ENCODE measurements around the gene PREP.

The PREP gene

GRCh38 chr6:105317607-105318533, 85.0 kb downstream of the PREP start:
- H3K27me3 ChIP-seq (ENCODE audit: control insufficient read depth in 3 of 3, insufficient read depth in 3 of 3, low read depth in 1 of 3, low read length in 3 of 3) = no peaks in the 10 kb centered on the region
- no CpG with 5 or more reads among the region's 6 CpGs for WGBS, 2 donors (ENCODE audit: extremely low coverage in 2 of 2, insufficient read length in 2 of 2, insufficient replicate concordance in 1 of 2)
- no peak overlapping the region for H3K9ac ChIP-seq (ENCODE audit: low read depth, low read length, poor library complexity)
- no peak overlapping the region for H2BK15ac ChIP-seq (ENCODE audit: low read length)
- no peak overlapping the region for H2BK5ac ChIP-seq (ENCODE audit: low read length)
- no peak overlapping the region for H3K4ac ChIP-seq (ENCODE audit: low read length)
- H3K27ac ChIP-seq (replicated peaks; ENCODE audit: low read length) = no peak overlapping the region
- no peaks in the 10 kb centered on the region for H3K79me1 ChIP-seq (ENCODE audit: low read depth, low read length)
- H2BK120ac ChIP-seq (ENCODE audit: low read depth, low read length) = no peak overlapping the region
- peaks cover 0 to 38% of the 10 kb centered on the region in 2 donors for H3K36me3 ChIP-seq (replicated peaks in 1 of 2; ENCODE audit: control insufficient read depth in 2 of 2, insufficient read depth in 2 of 2, low read length in 2 of 2)
- H3K4me3 ChIP-seq (ENCODE audit: low read length in 2 of 2) = no peak overlapping the region
- H3K18ac ChIP-seq (ENCODE audit: low read length) = no peak overlapping the region
- no peak overlapping the region for H2AK5ac ChIP-seq (ENCODE audit: low read depth, low read length)
- H2AFZ ChIP-seq (ENCODE audit: low read length) = no peak overlapping the region
- H2BK12ac ChIP-seq (ENCODE audit: low read length) = no peak overlapping the region
- no peak overlapping the region for H3K4me2 ChIP-seq (ENCODE audit: insufficient read depth, low read length, poor library complexity, severe bottlenecking)
- H3K23ac ChIP-seq (ENCODE audit: low read depth, low read length, poor library complexity) = no peak overlapping the region
- H3K4me1 ChIP-seq (ENCODE audit: control insufficient read depth in 2 of 2, insufficient read depth in 1 of 2, low read depth in 1 of 2, low read length in 2 of 2) = no peaks in the 10 kb centered on the region
- H3K14ac ChIP-seq (ENCODE audit: low read length) = no peak overlapping the region
- H3K9me3 ChIP-seq (replicated peaks in 1 of 2; ENCODE audit: control insufficient read depth in 2 of 2, insufficient read depth in 1 of 2, low read depth in 1 of 2, low read length in 2 of 2) = no peaks in the 10 kb centered on the region
- H4K8ac ChIP-seq (ENCODE audit: low read depth, low read length) = no peak overlapping the region
- H4K91ac ChIP-seq (ENCODE audit: low read depth, low read length, poor library complexity) = no peak overlapping the region
- no peak for DNase-seq (ENCODE audit: low spot score)

- no CpG with 5 or more reads among the region's 4 CpGs for WGBS, 2 donors (ENCODE audit: extremely low coverage in 2 of 2, insufficient read length in 2 of 2, insufficient replicate concordance in 1 of 2)
- H2BK5ac ChIP-seq (ENCODE audit: low read length) = no peak overlapping the region
Measured at GRCh38 chr6:105313211-105313610, 89.7 kb downstream of the PREP start.

GRCh38 chr6:105310947-105311346, 91.9 kb downstream of the PREP start:
- no peak for DNase-seq (ENCODE audit: low spot score)
- no peaks in the 10 kb centered on the region for H3K9me3 ChIP-seq (replicated peaks in 1 of 2; ENCODE audit: control insufficient read depth in 2 of 2, insufficient read depth in 1 of 2, low read depth in 1 of 2, low read length in 2 of 2)
- no CpG with 5 or more reads among the region's 3 CpGs for WGBS, 2 donors (ENCODE audit: extremely low coverage in 2 of 2, insufficient read length in 2 of 2, insufficient replicate concordance in 1 of 2)
- H3K4ac ChIP-seq (ENCODE audit: low read length) = no peak overlapping the region
- no peak overlapping the region for H4K91ac ChIP-seq (ENCODE audit: low read depth, low read length, poor library complexity)
- H3K23ac ChIP-seq (ENCODE audit: low read depth, low read length, poor library complexity) = no peak overlapping the region
- H2AFZ ChIP-seq (ENCODE audit: low read length) = no peak overlapping the region
- no peak overlapping the region for H3K27ac ChIP-seq (replicated peaks; ENCODE audit: low read length)
- H3K4me2 ChIP-seq (ENCODE audit: insufficient read depth, low read length, poor library complexity, severe bottlenecking) = no peak overlapping the region
- no peak overlapping the region for H3K9ac ChIP-seq (ENCODE audit: low read depth, low read length, poor library complexity)
- no peaks in the 10 kb centered on the region for H3K79me1 ChIP-seq (ENCODE audit: low read depth, low read length)
- no peak overlapping the region for H2AK5ac ChIP-seq (ENCODE audit: low read depth, low read length)
- H3K14ac ChIP-seq (ENCODE audit: low read length) = no peak overlapping the region
- no peak overlapping the region for H4K8ac ChIP-seq (ENCODE audit: low read depth, low read length)
- H3K4me3 ChIP-seq (ENCODE audit: low read length in 2 of 2) = no peak overlapping the region
- no peak overlapping the region for H2BK5ac ChIP-seq (ENCODE audit: low read length)
- no peak overlapping the region for H3K18ac ChIP-seq (ENCODE audit: low read length)
- H2BK12ac ChIP-seq (ENCODE audit: low read length) = no peak overlapping the region
- H3K36me3 ChIP-seq (replicated peaks in 1 of 2; ENCODE audit: control insufficient read depth in 2 of 2, insufficient read depth in 2 of 2, low read length in 2 of 2) = peaks cover 0 to 33% of the 10 kb centered on the region in 2 donors
- H2BK120ac ChIP-seq (ENCODE audit: low read depth, low read length) = no peak overlapping the region
- H2BK15ac ChIP-seq (ENCODE audit: low read length) = no peak overlapping the region
- no peaks in the 10 kb centered on the region for H3K27me3 ChIP-seq (ENCODE audit: control insufficient read depth in 3 of 3, insufficient read depth in 3 of 3, low read depth in 1 of 3, low read length in 3 of 3)
- peaks cover 0 to 2% of the 10 kb centered on the region in 2 donors for H3K4me1 ChIP-seq (ENCODE audit: control insufficient read depth in 2 of 2, insufficient read depth in 1 of 2, low read depth in 1 of 2, low read length in 2 of 2)

More at GRCh38 chr6:105313211-105313610, 89.7 kb downstream of the PREP start:
- Histone ChIP-seq H3K4me3 (ENCODE audit: low read length in 2 of 2) (no peak overlapping the region), H3K36me3 (replicated peaks in 1 of 2; ENCODE audit: control insufficient read depth in 2 of 2, insufficient read depth in 2 of 2, low read length in 2 of 2) (peaks cover 0 to 33% of the 10 kb centered on the region in 2 donors), H4K91ac (ENCODE audit: low read depth, low read length, poor library complexity) (no peak overlapping the region), H4K8ac (ENCODE audit: low read depth, low read length) (no peak overlapping the region), H2BK120ac (ENCODE audit: low read depth, low read length) (no peak overlapping the region), H2BK15ac (ENCODE audit: low read length) (no peak overlapping the region), H2BK12ac (ENCODE audit: low read length) (no peak overlapping the region), H3K27ac (replicated peaks; ENCODE audit: low read length) (no peak overlapping the region), H3K18ac (ENCODE audit: low read length) (no peak overlapping the region), H3K79me1 (ENCODE audit: low read depth, low read length) (no peaks in the 10 kb centered on the region), H3K9me3 (replicated peaks in 1 of 2; ENCODE audit: control insufficient read depth in 2 of 2, insufficient read depth in 1 of 2, low read depth in 1 of 2, low read length in 2 of 2) (no peaks in the 10 kb centered on the region), H3K27me3 (ENCODE audit: control insufficient read depth in 3 of 3, insufficient read depth in 3 of 3, low read depth in 1 of 3, low read length in 3 of 3) (no peaks in the 10 kb centered on the region), H2AK5ac (ENCODE audit: low read depth, low read length) (no peak overlapping the region), H3K14ac (ENCODE audit: low read length) (no peak overlapping the region), H3K4me2 (ENCODE audit: insufficient read depth, low read length, poor library complexity, severe bottlenecking) (no peak overlapping the region), H2AFZ (ENCODE audit: low read length) (no peak overlapping the region), H3K4me1 (ENCODE audit: control insufficient read depth in 2 of 2, insufficient read depth in 1 of 2, low read depth in 1 of 2, low read length in 2 of 2) (peaks cover 0 to 2% of the 10 kb centered on the region in 2 donors), H3K9ac (ENCODE audit: low read depth, low read length, poor library complexity) (no peak overlapping the region), H3K4ac (ENCODE audit: low read length) (no peak overlapping the region), H3K23ac (ENCODE audit: low read depth, low read length, poor library complexity) (no peak overlapping the region)
- DNase-seq (ENCODE audit: low spot score) = no peak

- no CpG with 5 or more reads among the region's 1 CpG for WGBS, 2 donors (ENCODE audit: extremely low coverage in 2 of 2, insufficient read length in 2 of 2, insufficient replicate concordance in 1 of 2)
- H2BK120ac ChIP-seq (ENCODE audit: low read depth, low read length) = no peak overlapping the region
- no peak overlapping the region for H3K4me3 ChIP-seq (ENCODE audit: low read length in 2 of 2)
- peaks cover 0 to 28% of the 10 kb centered on the region in 2 donors for H3K36me3 ChIP-seq (replicated peaks in 1 of 2; ENCODE audit: control insufficient read depth in 2 of 2, insufficient read depth in 2 of 2, low read length in 2 of 2)
- no peaks in the 10 kb centered on the region for H3K27me3 ChIP-seq (ENCODE audit: control insufficient read depth in 3 of 3, insufficient read depth in 3 of 3, low read depth in 1 of 3, low read length in 3 of 3)
- H3K14ac ChIP-seq (ENCODE audit: low read length) = no peak overlapping the region
- no peak overlapping the region for H2AK5ac ChIP-seq (ENCODE audit: low read depth, low read length)
- H3K9ac ChIP-seq (ENCODE audit: low read depth, low read length, poor library complexity) = no peak overlapping the region
- no peak overlapping the region for H4K8ac ChIP-seq (ENCODE audit: low read depth, low read length)
- DNase-seq (ENCODE audit: low spot score) = no peak
- H3K4me1 ChIP-seq (ENCODE audit: control insufficient read depth in 2 of 2, insufficient read depth in 1 of 2, low read depth in 1 of 2, low read length in 2 of 2) = peaks cover 0 to 2% of the 10 kb centered on the region in 2 donors
- H3K23ac ChIP-seq (ENCODE audit: low read depth, low read length, poor library complexity) = no peak overlapping the region
- no peak overlapping the region for H3K18ac ChIP-seq (ENCODE audit: low read length)
- no peak overlapping the region for H3K4ac ChIP-seq (ENCODE audit: low read length)
- no peak overlapping the region for H2BK15ac ChIP-seq (ENCODE audit: low read length)
- no peak overlapping the region for H2BK5ac ChIP-seq (ENCODE audit: low read length)
- H4K91ac ChIP-seq (ENCODE audit: low read depth, low read length, poor library complexity) = no peak overlapping the region
- no peak overlapping the region for H2BK12ac ChIP-seq (ENCODE audit: low read length)
- no peak overlapping the region for H3K27ac ChIP-seq (replicated peaks; ENCODE audit: low read length)
- no peak overlapping the region for H3K4me2 ChIP-seq (ENCODE audit: insufficient read depth, low read length, poor library complexity, severe bottlenecking)
- H2AFZ ChIP-seq (ENCODE audit: low read length) = no peak overlapping the region
- no peaks in the 10 kb centered on the region for H3K9me3 ChIP-seq (replicated peaks in 1 of 2; ENCODE audit: control insufficient read depth in 2 of 2, insufficient read depth in 1 of 2, low read depth in 1 of 2, low read length in 2 of 2)
- no peaks in the 10 kb centered on the region for H3K79me1 ChIP-seq (ENCODE audit: low read depth, low read length)
Measured at GRCh38 chr6:105310371-105310770, 92.5 kb downstream of the PREP start.
